Thoracic aorta (tissue), 2 donors: ENCODE results near the gene EEF1G. TPM values are rescaled to one million over a fixed set of nuclear protein-coding genes. Genes with fewer than 3 reads are reported as not detected.

Source experiments
- ATAC-seq: fragments of 150-250 bp; one replicate; pipeline ENCODE4 v1.8.0; 2017; ENCODE audit warnings: low read depth; ENCODE audit not compliant: insufficient number of reproducible peaks, low FRiP score
- DNase-seq: peaks from one replicate; pipeline ENCODE4 v3.0.0-alpha.2; 2020; ENCODE audit warnings: low spot score
- H3K27ac ChIP-seq, 2 donors: fragments of 200-600 bp; sonication (generic); 1 replicate in 1 of 2; 2 replicates in 1 of 2; pipeline ENCODE4 v1.5.1; 2016; ENCODE audit warnings: mild to moderate bottlenecking in 2 of 2, moderate library complexity in 2 of 2
- H3K27me3 ChIP-seq: fragments of 200-600 bp; sonication (generic); replicated peaks from 2 replicates; pipeline ENCODE4 v1.6.0; 2016; ENCODE audit warnings: mild to moderate bottlenecking; ENCODE audit not compliant: insufficient read depth
- H3K36me3 ChIP-seq: fragments of 200-600 bp; sonication (generic); one replicate; pipeline ENCODE4 v1.5.1; 2016
- H3K4me1 ChIP-seq, 2 donors: fragments of 200-600 bp; sonication (generic); 1 replicate in 1 of 2; 2 replicates in 1 of 2; pipeline versions ENCODE4 v1.5.1 to v1.6.0; 2016; ENCODE audit warnings: low read depth in 2 of 2, mild to moderate bottlenecking in 1 of 2; ENCODE audit not compliant: control insufficient read depth in 1 of 2
- H3K4me3 ChIP-seq: fragments of 200-600 bp; sonication (generic); 2 replicates; pipeline ENCODE4 v1.5.1; 2016; ENCODE audit warnings: mild to moderate bottlenecking
- H3K9me3 ChIP-seq: fragments of 200-600 bp; sonication (generic); 2 replicates; pipeline ENCODE4 v1.5.1; 2016
- CTCF ChIP-seq: fragments of 200-600 bp; sonication (generic); IDR thresholded peaks from one replicate; pipeline ENCODE4 v1.5.1; 2019; ENCODE audit warnings: antibody characterized with exemption
- total RNA-seq, 2 donors: library from RNA; depleted of rRNA; stranded (reverse); fragments of >200 nt; gene quantifications; one replicate each; pipeline versions ENCODE4 v1.1.0 to v1.2.3, GENCODE V29; 2016

The EEF1G gene
- total RNA-seq, 2 donors from 2014 or later, result 719 to 780 TPM

GRCh38 chr11:62547691-62548281, 25.9 kb downstream of the EEF1G start:
- no peak for TF ChIP-seq CTCF
- H3K36me3 ChIP-seq, result no peaks in the 10 kb centered on the region
- no peaks in the 10 kb centered on the region for H3K9me3 ChIP-seq
- H3K27ac ChIP-seq, result peak overlapping the region; percentile 98
- H3K27me3 ChIP-seq, result no peaks in the 10 kb centered on the region
- DNase-seq (no peak), ATAC-seq (no peak)
- peak overlapping the region; percentile 91 for H3K4me3 ChIP-seq
- H3K4me1 ChIP-seq, result peaks cover 42 to 69% of the 10 kb centered on the region in 2 donors

GRCh38 chr11:62546929-62547625, 26.6 kb downstream of the EEF1G start:
- peak overlapping the region; percentile 91 for H3K4me3 ChIP-seq
- no peaks in the 10 kb centered on the region for H3K27me3 ChIP-seq
- peaks cover 41 to 67% of the 10 kb centered on the region in 2 donors for H3K4me1 ChIP-seq
- no peaks in the 10 kb centered on the region for H3K9me3 ChIP-seq
- no peak for TF ChIP-seq CTCF
- peak overlapping the region; percentile 98 for H3K27ac ChIP-seq
- no peak for DNase-seq
- no peak for ATAC-seq
- H3K36me3 ChIP-seq, result no peaks in the 10 kb centered on the region

GRCh38 chr11:62546244-62546928, 27.3 kb downstream of the EEF1G start, which contains the start of gene AHNAK:
Gene AHNAK (minus strand): TSS chr11:62546806. CDS start chr11:62536098, 10,708 bp downstream.
- ATAC-seq (peak; percentile 67), DNase-seq (no peak)
- Histone ChIP-seq H3K27me3 (no peaks in the 10 kb centered on the region), H3K4me1 (peaks cover 41 to 67% of the 10 kb centered on the region in 2 donors), H3K36me3 (no peaks in the 10 kb centered on the region), H3K27ac (peak within 1 kb of the TSS; percentile 98), H3K9me3 (no peaks in the 10 kb centered on the region), H3K4me3 (peak within 1 kb of the TSS; percentile 91)
- no peak for TF ChIP-seq CTCF

GRCh38 chr11:62545437-62546243, 28.1 kb downstream of the EEF1G start:
- peak; percentile 39 for ATAC-seq
- no peak for TF ChIP-seq CTCF
- peak; percentile 82 for DNase-seq
- Histone ChIP-seq H3K27ac (peak overlapping the region; percentile 98), H3K9me3 (no peaks in the 10 kb centered on the region), H3K36me3 (no peaks in the 10 kb centered on the region), H3K4me1 (peaks cover 45 to 67% of the 10 kb centered on the region in 2 donors), H3K4me3 (peak overlapping the region; percentile 91), H3K27me3 (no peaks in the 10 kb centered on the region)
